GM23338 (cell line): Measurements from ENCODE around the gene TMEFF1. TPM values are rescaled to one million over a fixed set of nuclear protein-coding genes. Genes with fewer than 3 reads are reported as not detected.

Source experiments
- ATAC-seq: fragments of 200-7000 bp; cut with Tn5 transposase; 3 replicates; pipeline ENCODE4 v1.9.1; 2020
- DNase-seq: peaks from one replicate; pipeline ENCODE4 v3.0.0-alpha.2; 2015; ENCODE audit warnings: low spot score
- H2AFZ ChIP-seq: fragments of 200-600 bp; sonication (generic); 2 replicates; pipeline ENCODE4 v1.8.0; 2016; ENCODE audit warnings: antibody characterized with exemption, mild to moderate bottlenecking, moderate library complexity
- H3F3A ChIP-seq: fragments of 200-600 bp; sonication (generic); replicated peaks from 2 replicates; pipeline ENCODE4 v1.8.0; 2017; ENCODE audit warnings: antibody characterized with exemption, mixed run types, low read depth
- H3K27ac ChIP-seq: fragments of 200-600 bp; sonication (generic); 2 replicates; pipeline ENCODE4 v1.6.1; 2016; ENCODE audit warnings: low read depth
- H3K27me3 ChIP-seq: fragments of 200-600 bp; sonication (generic); 2 replicates; pipeline ENCODE4 v1.8.0; 2016; ENCODE audit warnings: mild to moderate bottlenecking, mixed run types, moderate library complexity; ENCODE audit not compliant: insufficient read depth
- H3K36me3 ChIP-seq: fragments of 200-600 bp; sonication (generic); 2 replicates; pipeline ENCODE4 v1.8.0; 2016; ENCODE audit warnings: mild to moderate bottlenecking; ENCODE audit not compliant: insufficient read depth
- H3K4me1 ChIP-seq: fragments of 200-600 bp; sonication (generic); 2 replicates; pipeline ENCODE4 v1.8.0; 2016; ENCODE audit warnings: mild to moderate bottlenecking, moderate library complexity; ENCODE audit not compliant: insufficient read depth
- H3K4me2 ChIP-seq: fragments of 200-600 bp; sonication (generic); 2 replicates; pipeline ENCODE4 v1.7.1; 2017; ENCODE audit warnings: mixed run types
- H3K4me3 ChIP-seq: fragments of 200-600 bp; sonication (generic); 2 replicates; pipeline ENCODE4 v1.6.1; 2016; ENCODE audit warnings: mixed run types
- H3K79me2 ChIP-seq: fragments of 200-600 bp; sonication (generic); replicated peaks from 2 replicates; pipeline ENCODE4 v1.8.0; 2017; ENCODE audit warnings: mild to moderate bottlenecking; ENCODE audit not compliant: insufficient read depth
- H3K9me2 ChIP-seq: fragments of 200-600 bp; sonication (generic); 2 replicates; pipeline ENCODE4 v1.8.0; 2017; ENCODE audit not compliant: insufficient read depth
- H4K20me1 ChIP-seq: fragments of 200-600 bp; sonication (generic); replicated peaks from 2 replicates; pipeline ENCODE4 v1.8.0; 2017; ENCODE audit warnings: mild to moderate bottlenecking; ENCODE audit not compliant: insufficient read depth
- H3K27ac Mint-ChIP-seq: 2 replicates; pipeline ENCODE4 v1.8.0; 2020; ENCODE audit warnings: inconsistent platforms, mild to moderate bottlenecking, moderate library complexity, mixed read lengths
- H3K27me3 Mint-ChIP-seq: 3 replicates; pipeline ENCODE4 v1.8.0; 2022; ENCODE audit warnings: low read depth, mild to moderate bottlenecking, moderate library complexity, mixed read lengths, inconsistent platforms; ENCODE audit not compliant: insufficient read depth, poor library complexity
- H3K36me3 Mint-ChIP-seq: 3 replicates; pipeline ENCODE4 v1.8.0; 2021; ENCODE audit warnings: low read depth, mild to moderate bottlenecking, inconsistent platforms, moderate library complexity, mixed read lengths
- H3K4me1 Mint-ChIP-seq: 3 replicates; pipeline ENCODE4 v1.8.0; 2020; ENCODE audit warnings: mild to moderate bottlenecking, inconsistent platforms, mixed read lengths
- H3K4me3 Mint-ChIP-seq: 3 replicates; pipeline ENCODE4 v1.8.0; 2021; ENCODE audit warnings: moderate library complexity, mild to moderate bottlenecking, inconsistent platforms, mixed read lengths
- H3K9me3 Mint-ChIP-seq: 3 replicates; pipeline ENCODE4 v1.8.0; 2020; ENCODE audit warnings: moderate library complexity, mild to moderate bottlenecking, inconsistent platforms, mixed read lengths
- CREB1 ChIP-seq: fragments of 250-450 bp; sonication (Bioruptor Pico); IDR thresholded peaks from 2 replicates; pipeline ENCODE4 v1.5.0; 2020; ENCODE audit warnings: low read depth, mild to moderate bottlenecking, moderate library complexity
- CTCF ChIP-seq, 2 experiments: fragments of 200-600 bp in 1 of 2; sonication (generic) in 1 of 2; conservative IDR thresholded peaks; 2 replicates each; pipeline versions ENCODE4 v1.5.1 to v1.6.1; 2016 to 2017; ENCODE audit warnings: antibody characterized with exemption in 2 of 2, low read depth in 2 of 2, mild to moderate bottlenecking in 2 of 2, moderate library complexity in 1 of 2
- ETS1 ChIP-seq: IDR thresholded peaks from 2 replicates; pipeline ENCODE4 v1.6.1; 2016; ENCODE audit warnings: antibody characterized with exemption
- EZH2 ChIP-seq: fragments of 200-600 bp; sonication (generic); IDR thresholded peaks from one replicate; pipeline ENCODE4 v1.8.0; 2017; ENCODE audit warnings: antibody characterized with exemption, mild to moderate bottlenecking, low read depth; ENCODE audit not compliant: unreplicated experiment
- EZH2phosphoT487 ChIP-seq: fragments of 200-600 bp; sonication (generic); IDR thresholded peaks from one replicate; pipeline ENCODE4 v1.8.1; 2018; ENCODE audit warnings: antibody characterized with exemption; ENCODE audit not compliant: unreplicated experiment
- JUNB ChIP-seq: IDR thresholded peaks from one replicate; pipeline ENCODE4 v1.6.1; 2016; ENCODE audit warnings: antibody characterized with exemption; ENCODE audit not compliant: unreplicated experiment
- NANOG ChIP-seq: IDR thresholded peaks from 2 replicates; pipeline ENCODE4 v1.6.1; 2016; ENCODE audit warnings: antibody characterized with exemption, borderline replicate concordance
- POLR2AphosphoS5 ChIP-seq: IDR thresholded peaks from 2 replicates; pipeline ENCODE4 v1.6.1; 2016; ENCODE audit warnings: antibody characterized with exemption, low read depth
- REST ChIP-seq: IDR thresholded peaks from one replicate; pipeline ENCODE4 v1.6.1; 2018; ENCODE audit warnings: antibody characterized with exemption; ENCODE audit not compliant: unreplicated experiment
- STAT1 ChIP-seq: IDR thresholded peaks from one replicate; pipeline ENCODE4 v1.6.1; 2016; ENCODE audit warnings: antibody characterized with exemption; ENCODE audit not compliant: unreplicated experiment
- ZNF114 ChIP-seq: fragments of 250-450 bp; sonication (Bioruptor Pico); IDR thresholded peaks from 2 replicates; pipeline ENCODE4 v1.5.0; 2020; ENCODE audit warnings: mild to moderate bottlenecking, moderate library complexity
- ZNF331 ChIP-seq: fragments of 250-450 bp; sonication (Bioruptor Pico); IDR thresholded peaks from 2 replicates; pipeline ENCODE4 v1.5.0; 2020; ENCODE audit warnings: low read depth, mild to moderate bottlenecking, moderate library complexity
- ZNF462 ChIP-seq: fragments of 250-450 bp; sonication (Bioruptor Pico); IDR thresholded peaks from 2 replicates; pipeline ENCODE4 v1.5.0; 2020; ENCODE audit warnings: mild to moderate bottlenecking, moderate library complexity
- polyA plus RNA-seq: library from polyadenylated mRNA; unstranded; fragments of >200 nt; fragmentation: Nextera tagmentation; extraction: Ambion mirVana; gene quantifications from 2 replicates; pipeline ENCODE4 v1.2.1, GENCODE V29; 2016
- total RNA-seq: library from RNA; depleted of rRNA; stranded (reverse); fragments of >200 nt; shearing (Covaris generic); gene quantifications from 2 replicates; pipeline ENCODE4 v1.2.3, GENCODE V29; 2014

TMEFF1 gene
- total and polyA plus RNA-seq, 2 experiments from 2014 or later = 6.6 to 85.2 TPM

GRCh38 chr9:100555471-100555870 lies 82.5 kb downstream of the TMEFF1 start:
- H3K4me1 ChIP-seq = no peaks in the 10 kb centered on the region
- no peaks in the 10 kb centered on the region for H3K27me3 ChIP-seq
- no peaks in the 10 kb centered on the region for H3K79me2 ChIP-seq
- H4K20me1 ChIP-seq = peaks cover 4% of the 10 kb centered on the region; the same call in 1 of the 2 replicates
- H2AFZ ChIP-seq = no peak overlapping the region
- no peak overlapping the region for H3K4me2 ChIP-seq
- TF ChIP-seq JUNB (no peak), ZNF462 (no peak), REST (no peak), CTCF (conservative IDR thresholded peaks at IDR 0.05; ENCODE audit: low read depth in 2 of 2) (no peak), ETS1 (no peak), POLR2AphosphoS5 (no peak), NANOG (no peak), ZNF331 (no peak), ZNF114 (CRISPR knock-in tag) (no peak), EZH2 (no peak), STAT1 (no peak), EZH2phosphoT487 (no peak), CREB1 (CRISPR knock-in tag) (no peak)
- no peak overlapping the region for H3K4me3 ChIP-seq
- no peak overlapping the region for H3K27ac Mint-ChIP-seq
- H3K27me3 Mint-ChIP-seq = no peaks in the 10 kb centered on the region
- no peaks in the 10 kb centered on the region for H3F3A ChIP-seq
- ATAC-seq = no peak
- H3K36me3 Mint-ChIP-seq = peaks cover 15% of the 10 kb centered on the region
- H3K36me3 ChIP-seq = peaks cover 14% of the 10 kb centered on the region; the same call in 1 of the 2 replicates
- H3K4me1 Mint-ChIP-seq = no peaks in the 10 kb centered on the region
- no peaks in the 10 kb centered on the region for H3K9me2 ChIP-seq
- H3K4me3 Mint-ChIP-seq = no peak overlapping the region
- H3K9me3 Mint-ChIP-seq = no peaks in the 10 kb centered on the region
- no peak overlapping the region for H3K27ac ChIP-seq
- no peak for DNase-seq
